ENCODE data around the gene MELTF. TPM values are rescaled to one million over a fixed set of nuclear protein-coding genes. Genes with fewer than 3 reads are reported as not detected.
A peak's percentile ranks its signal among the peaks of the same experiment; 100 is the strongest.

The MELTF gene
- total and polyA plus RNA-seq, 2 donors from 2014 or later: 6.1 to 8.7 TPM

- Histone ChIP-seq H3K4me1 (ENCODE audit: control insufficient read depth in 2 of 3, insufficient read depth in 2 of 3, low read depth in 1 of 3, low read length in 3 of 3) (peaks cover 0 to 6% (median 0%) of the 10 kb centered on the region in 3 donors), H3K36me3 (ENCODE audit: control insufficient read depth in 2 of 3, insufficient read depth in 3 of 3, low read length in 3 of 3) (no peaks in the 10 kb centered on the region), H3K4me3 (ENCODE audit: low read length in 3 of 3) (no peak overlapping the region), H3K27me3 (ENCODE audit: control insufficient read depth, insufficient read depth, low read length) (no peaks in the 10 kb centered on the region), H3K27ac (ENCODE audit: low read depth in 2 of 2, low read length in 2 of 2) (no peak overlapping the region), H3K9ac (ENCODE audit: low read length in 3 of 3) (no peak overlapping the region), H3K9me3 (ENCODE audit: control insufficient read depth in 2 of 3, insufficient read depth in 1 of 3, low read length in 3 of 3) (no peaks in the 10 kb centered on the region)
- no peak for TF ChIP-seq CTCF (IDR thresholded peaks at IDR 0.05; ENCODE audit: borderline replicate concordance, extremely low read depth, insufficient read depth)
- DNase-seq (peak in 1 of 5 donors; percentile 51), FAIRE-seq (no peak)
- intact Hi-C loops (cut with DNase I): no loop called here
Observed at GRCh38 chr3:197027896-197028727, 1.5 kb downstream of the MELTF start.

GRCh38 chr3:197027151-197027895, 2.3 kb downstream of the MELTF start:
- intact Hi-C loops (cut with DNase I): no loop called here
- Histone ChIP-seq H3K9me3 (ENCODE audit: control insufficient read depth in 2 of 3, insufficient read depth in 1 of 3, low read length in 3 of 3) (no peaks in the 10 kb centered on the region), H3K4me1 (ENCODE audit: control insufficient read depth in 2 of 3, insufficient read depth in 2 of 3, low read depth in 1 of 3, low read length in 3 of 3) (peaks cover 0 to 6% (median 0%) of the 10 kb centered on the region in 3 donors), H3K9ac (ENCODE audit: low read length in 3 of 3) (no peak overlapping the region), H3K27ac (ENCODE audit: low read depth in 2 of 2, low read length in 2 of 2) (no peak overlapping the region), H3K27me3 (ENCODE audit: control insufficient read depth, insufficient read depth, low read length) (no peaks in the 10 kb centered on the region), H3K4me3 (ENCODE audit: low read length in 3 of 3) (no peak overlapping the region), H3K36me3 (ENCODE audit: control insufficient read depth in 2 of 3, insufficient read depth in 3 of 3, low read length in 3 of 3) (no peaks in the 10 kb centered on the region)
- TF ChIP-seq CTCF (IDR thresholded peaks at IDR 0.05; ENCODE audit: borderline replicate concordance, extremely low read depth, insufficient read depth): no peak
- no peak for DNase-seq
- FAIRE-seq: no peak

- Histone ChIP-seq H3K4me1 (ENCODE audit: control insufficient read depth in 2 of 3, insufficient read depth in 2 of 3, low read depth in 1 of 3, low read length in 3 of 3) (peaks cover 0 to 6% (median 0%) of the 10 kb centered on the region in 3 donors), H3K36me3 (ENCODE audit: control insufficient read depth in 2 of 3, insufficient read depth in 3 of 3, low read length in 3 of 3) (no peaks in the 10 kb centered on the region), H3K9ac (ENCODE audit: low read length in 3 of 3) (no peak overlapping the region), H3K27ac (ENCODE audit: low read depth in 2 of 2, low read length in 2 of 2) (no peak overlapping the region), H3K27me3 (ENCODE audit: control insufficient read depth, insufficient read depth, low read length) (no peaks in the 10 kb centered on the region), H3K4me3 (ENCODE audit: low read length in 3 of 3) (no peak overlapping the region), H3K9me3 (ENCODE audit: control insufficient read depth in 2 of 3, insufficient read depth in 1 of 3, low read length in 3 of 3) (no peaks in the 10 kb centered on the region)
- TF ChIP-seq CTCF (IDR thresholded peaks at IDR 0.05; ENCODE audit: borderline replicate concordance, extremely low read depth, insufficient read depth): no peak
- no peak for FAIRE-seq
- DNase-seq: no peak
- intact Hi-C loops (cut with DNase I): no loop called here
Observed at GRCh38 chr3:197026481-197026866, 3.1 kb downstream of the MELTF start.

All from kidney (tissue), 14 donors.